Neuron (in vitro differentiated cells): ENCODE data around the gene PUS3.

Experiments
- H2AFZ ChIP-seq: one replicate; pipeline ENCODE4 v1.6.1; 2013; ENCODE audit warnings: low read depth, mild to moderate bottlenecking, inconsistent platforms, low read length, moderate library complexity
- H3K27me3 ChIP-seq: one replicate; pipeline ENCODE4 v1.6.1; 2013; ENCODE audit warnings: low read length; ENCODE audit not compliant: insufficient read depth
- H3K36me3 ChIP-seq: one replicate; pipeline ENCODE4 v1.6.1; 2013; ENCODE audit warnings: low read length; ENCODE audit not compliant: insufficient read depth
- H3K4me1 ChIP-seq: one replicate; pipeline ENCODE4 v1.6.1; 2013; ENCODE audit warnings: low read length; ENCODE audit not compliant: insufficient read depth
- H3K4me3 ChIP-seq: 2 replicates; pipeline ENCODE4 v1.5.1; 2013; ENCODE audit warnings: mild to moderate bottlenecking, low read length, moderate library complexity
- H3K9me3 ChIP-seq: one replicate; pipeline ENCODE4 v1.6.1; 2013; ENCODE audit warnings: low read length

Gene PUS3

DNA sequence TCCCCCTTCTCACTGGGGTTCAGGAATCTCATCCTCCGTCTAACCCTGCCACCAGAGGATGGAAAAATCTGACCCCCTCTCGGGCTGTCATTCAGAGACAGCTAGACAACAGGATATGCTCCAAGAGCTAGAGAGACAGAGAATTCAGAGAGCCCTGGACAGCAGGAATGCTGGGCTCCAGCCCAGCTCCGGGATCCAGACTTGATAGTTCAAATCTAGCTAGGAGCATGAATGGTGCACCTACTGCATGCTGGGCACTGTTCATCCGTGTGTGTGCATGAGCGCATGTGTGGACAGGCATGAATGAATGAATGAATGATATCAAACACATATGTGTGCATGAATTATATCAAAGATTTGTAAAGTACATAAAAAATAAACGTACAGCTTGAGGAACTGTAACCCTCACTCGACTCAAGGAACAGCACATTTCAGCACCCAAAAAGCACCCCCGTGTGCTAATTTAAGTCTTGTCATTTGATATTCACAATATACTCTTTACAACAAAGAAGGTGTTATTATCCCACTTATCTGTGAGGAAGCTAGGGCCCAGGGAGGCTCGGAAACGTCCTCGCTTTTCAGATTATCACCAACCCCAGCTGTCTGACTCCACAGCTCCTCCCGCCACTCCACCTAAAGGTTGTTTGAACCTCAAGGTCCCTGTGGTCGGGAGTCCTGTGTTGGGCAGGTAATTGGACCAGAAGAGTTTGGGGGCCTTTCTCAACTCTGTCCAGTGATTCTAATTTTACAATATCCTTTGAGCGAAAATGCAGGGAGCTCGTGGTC, 42.2 kb upstream of the PUS3 start:
- Histone ChIP-seq H3K27me3 (no peaks in the 10 kb centered on the region), H2AFZ (no peak overlapping the region), H3K4me3 (no peak overlapping the region), H3K4me1 (no peaks in the 10 kb centered on the region), H3K9me3 (peaks cover 3% of the 10 kb centered on the region), H3K36me3 (no peaks in the 10 kb centered on the region)

DNA sequence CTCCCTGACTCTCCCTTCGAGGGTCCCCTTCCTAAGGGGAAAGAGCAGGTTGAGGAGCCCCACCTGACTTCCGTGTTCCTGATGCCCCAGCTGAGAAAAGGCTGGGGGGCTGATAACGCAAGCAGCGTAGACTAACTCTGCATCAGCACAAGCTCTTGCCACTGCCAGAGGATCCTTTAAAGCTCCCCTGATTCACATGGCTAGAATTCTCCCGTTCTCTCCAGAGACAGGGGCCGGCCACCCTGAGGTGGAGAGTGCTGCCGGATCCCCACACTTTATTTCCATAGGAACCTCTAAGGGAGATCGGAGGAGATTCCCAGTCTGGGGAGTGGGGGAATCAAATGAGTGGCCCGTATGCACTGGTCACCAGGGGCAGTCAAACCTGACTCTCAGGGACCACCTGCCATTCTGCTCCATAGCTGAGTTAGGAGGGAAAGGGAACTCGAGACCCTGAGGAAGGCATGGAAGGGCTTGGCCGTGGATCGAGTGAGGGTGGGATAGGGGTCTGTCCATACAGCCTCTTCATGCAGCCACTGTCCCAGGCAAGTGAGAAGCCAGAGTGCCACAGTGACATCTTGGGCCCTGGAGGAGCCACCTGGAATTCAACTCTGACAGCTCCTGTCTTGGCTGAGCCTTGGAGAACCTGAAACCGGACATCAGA, 41.5 kb upstream of the PUS3 start:
- H3K4me1 ChIP-seq = peaks cover under 1% of the 10 kb centered on the region
- H3K27me3 ChIP-seq = no peaks in the 10 kb centered on the region
- no peaks in the 10 kb centered on the region for H3K36me3 ChIP-seq
- no peaks in the 10 kb centered on the region for H3K9me3 ChIP-seq
- no peak overlapping the region for H2AFZ ChIP-seq
- no peak overlapping the region for H3K4me3 ChIP-seq

DNA sequence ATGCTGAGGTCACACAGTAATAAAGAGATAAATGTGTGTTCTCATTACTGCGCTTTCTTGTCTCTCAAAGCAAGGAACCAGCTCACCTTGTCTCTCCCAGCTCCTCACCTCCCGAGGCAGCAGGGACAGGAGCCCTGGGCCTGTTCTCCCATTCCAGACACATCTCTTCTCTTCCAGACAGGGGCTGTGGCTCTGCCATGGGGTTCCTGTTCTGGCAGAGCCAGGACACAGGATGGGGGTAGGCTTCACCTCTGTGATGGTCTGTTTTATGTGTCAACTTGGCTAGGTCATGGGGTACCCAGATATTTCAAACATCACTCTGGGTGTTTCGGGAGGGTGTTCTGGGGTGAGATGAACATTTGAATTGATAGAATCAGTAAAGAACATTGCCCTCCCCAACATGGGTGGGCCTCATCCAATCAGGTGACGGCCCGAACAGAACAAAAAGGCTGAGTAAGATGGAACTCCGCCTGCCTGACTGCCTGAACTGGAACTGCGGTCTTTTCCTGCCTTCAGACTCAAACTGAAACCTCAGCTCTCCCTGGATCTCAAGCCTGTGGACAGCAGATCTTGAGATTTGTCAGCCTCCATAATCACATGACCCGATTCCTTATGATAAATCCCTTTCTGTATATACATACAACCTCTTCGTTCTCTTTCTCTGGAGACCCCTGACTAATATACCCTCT, 40.8 kb upstream of the PUS3 start:
- no peak overlapping the region for H3K4me3 ChIP-seq
- no peaks in the 10 kb centered on the region for H3K9me3 ChIP-seq
- no peaks in the 10 kb centered on the region for H3K36me3 ChIP-seq
- no peaks in the 10 kb centered on the region for H3K27me3 ChIP-seq
- H2AFZ ChIP-seq = no peak overlapping the region
- peaks cover 7% of the 10 kb centered on the region for H3K4me1 ChIP-seq

DNA sequence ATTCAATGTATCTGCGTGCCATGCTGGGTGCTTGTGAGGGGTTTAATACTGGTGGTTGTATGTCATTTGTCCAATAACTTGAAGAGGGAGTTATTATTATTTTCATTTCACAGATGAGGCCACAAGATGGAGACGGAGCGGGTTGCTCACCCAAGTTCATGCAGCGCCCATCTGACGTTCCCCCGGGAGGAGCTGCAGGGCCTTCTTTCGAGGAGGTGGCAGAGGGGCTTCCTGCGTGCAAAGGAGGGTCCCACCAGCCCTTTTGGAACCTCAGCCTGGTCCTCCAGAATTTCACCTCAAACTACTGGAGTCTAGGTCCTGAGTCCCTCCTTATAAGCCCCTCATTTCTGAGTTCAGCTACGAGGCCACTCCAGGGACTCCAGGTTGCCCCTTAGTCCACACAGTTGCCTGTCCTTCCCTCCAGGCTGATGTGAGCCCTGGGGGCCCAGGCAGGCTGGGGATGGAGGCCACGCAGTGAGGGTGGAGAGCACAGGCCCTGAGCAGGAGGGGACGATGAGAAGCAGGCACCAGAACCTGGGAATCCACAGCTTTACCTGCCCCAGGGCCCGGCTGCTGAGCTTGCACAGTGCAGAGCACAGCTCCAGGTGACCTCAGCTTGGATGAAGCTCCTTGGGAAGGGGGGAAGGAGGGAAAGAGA, 39.9 kb upstream of the PUS3 start:
- Histone ChIP-seq H2AFZ (no peak overlapping the region), H3K36me3 (no peaks in the 10 kb centered on the region), H3K27me3 (no peaks in the 10 kb centered on the region), H3K4me3 (no peak overlapping the region), H3K9me3 (no peaks in the 10 kb centered on the region), H3K4me1 (peaks cover 11% of the 10 kb centered on the region)

DNA sequence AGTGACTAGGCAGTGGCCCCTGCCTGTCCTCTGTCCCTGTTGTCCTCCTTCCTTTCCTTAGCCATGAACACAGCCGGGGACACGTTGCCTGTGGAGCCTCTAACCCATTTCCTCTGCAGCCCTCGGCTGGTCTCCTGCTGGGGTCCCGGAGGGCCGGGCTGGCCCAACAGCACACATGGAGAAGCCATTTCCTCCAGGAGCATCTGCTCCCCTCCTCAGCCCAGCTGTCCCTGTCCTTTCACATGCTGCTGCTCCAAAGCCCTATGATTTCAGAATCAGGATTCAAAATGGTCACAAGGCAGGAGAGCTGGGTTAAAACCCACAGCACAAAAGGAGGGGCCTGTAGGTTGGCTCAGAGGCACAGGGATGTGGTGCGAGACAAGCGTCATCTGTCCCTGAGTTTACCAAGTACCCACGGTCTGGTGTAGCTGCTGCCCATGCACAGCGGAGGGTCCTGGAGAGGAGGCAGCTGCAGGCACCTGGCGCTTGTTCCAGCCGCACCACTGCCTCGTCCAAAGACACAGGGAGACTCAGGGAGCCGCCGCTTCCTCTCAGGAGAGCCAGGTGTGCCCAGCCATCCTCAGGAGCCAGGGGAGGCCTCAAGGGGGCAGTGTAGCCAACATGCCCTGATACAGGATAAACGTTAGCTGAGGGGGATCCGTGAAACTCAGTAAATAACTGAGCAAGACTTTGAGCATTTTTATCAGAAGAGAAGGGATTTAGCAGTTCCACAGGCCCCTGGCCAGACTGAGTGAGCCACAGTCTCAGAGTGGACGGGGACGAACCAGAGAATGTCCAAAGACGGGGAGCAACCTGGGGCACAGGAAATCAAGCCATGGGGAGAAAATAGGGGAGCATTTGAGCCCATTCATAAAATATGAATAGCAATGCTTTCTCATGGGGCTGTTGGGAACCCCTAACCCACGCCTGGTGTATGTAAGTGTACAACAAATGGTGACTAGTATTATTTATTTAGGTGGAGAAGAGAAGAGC, 38.9 kb upstream of the PUS3 start:
- H3K36me3 ChIP-seq = no peaks in the 10 kb centered on the region
- H3K9me3 ChIP-seq = no peaks in the 10 kb centered on the region
- no peaks in the 10 kb centered on the region for H3K27me3 ChIP-seq
- no peak overlapping the region for H2AFZ ChIP-seq
- no peak overlapping the region for H3K4me3 ChIP-seq
- H3K4me1 ChIP-seq = peaks cover 11% of the 10 kb centered on the region

DNA sequence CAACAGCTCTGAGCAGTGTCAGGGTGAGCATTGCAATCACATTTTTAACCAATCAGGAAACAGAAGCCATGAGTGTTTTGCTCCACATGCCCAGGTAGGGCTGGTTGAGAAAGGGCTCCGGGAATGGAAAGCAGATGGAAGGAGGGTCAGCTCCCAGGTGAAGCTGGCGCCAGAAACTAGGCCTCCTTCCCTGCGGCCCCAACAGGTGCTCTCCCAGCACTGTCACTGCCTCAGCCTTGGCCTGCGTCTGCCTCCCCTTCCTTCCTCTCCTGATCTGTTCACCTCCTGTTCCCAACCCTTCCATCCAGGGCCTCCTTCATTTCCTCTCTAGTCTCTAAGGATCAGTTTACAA, 38.2 kb upstream of the PUS3 start:
- no peak overlapping the region for H2AFZ ChIP-seq
- no peak overlapping the region for H3K4me3 ChIP-seq
- peaks cover 11% of the 10 kb centered on the region for H3K4me1 ChIP-seq
- no peaks in the 10 kb centered on the region for H3K9me3 ChIP-seq
- no peaks in the 10 kb centered on the region for H3K36me3 ChIP-seq
- H3K27me3 ChIP-seq = no peaks in the 10 kb centered on the region

DNA sequence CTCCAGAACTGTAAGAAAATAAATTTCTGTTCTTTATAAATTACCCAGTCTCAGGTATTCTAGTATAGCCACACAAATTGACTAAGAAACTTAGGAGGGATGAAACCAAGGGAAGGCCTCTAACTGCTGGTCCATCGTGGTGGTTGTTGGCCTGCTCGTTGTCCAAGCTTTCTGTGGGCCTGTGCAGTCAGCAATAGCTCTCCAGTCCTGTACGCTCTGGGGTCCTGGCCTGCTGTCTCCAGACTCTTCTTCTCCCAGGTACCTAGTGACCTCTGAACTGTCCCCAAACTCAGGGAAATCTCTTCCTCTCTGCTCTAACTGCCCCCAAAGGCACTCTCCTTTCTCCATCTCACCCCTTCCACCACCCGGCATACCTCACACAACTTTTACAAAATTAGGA, 37.1 kb upstream of the PUS3 start:
- no peaks in the 10 kb centered on the region for H3K27me3 ChIP-seq
- H3K4me1 ChIP-seq = peaks cover 11% of the 10 kb centered on the region
- no peak overlapping the region for H3K4me3 ChIP-seq
- H2AFZ ChIP-seq = no peak overlapping the region
- H3K36me3 ChIP-seq = no peaks in the 10 kb centered on the region
- H3K9me3 ChIP-seq = no peaks in the 10 kb centered on the region

DNA sequence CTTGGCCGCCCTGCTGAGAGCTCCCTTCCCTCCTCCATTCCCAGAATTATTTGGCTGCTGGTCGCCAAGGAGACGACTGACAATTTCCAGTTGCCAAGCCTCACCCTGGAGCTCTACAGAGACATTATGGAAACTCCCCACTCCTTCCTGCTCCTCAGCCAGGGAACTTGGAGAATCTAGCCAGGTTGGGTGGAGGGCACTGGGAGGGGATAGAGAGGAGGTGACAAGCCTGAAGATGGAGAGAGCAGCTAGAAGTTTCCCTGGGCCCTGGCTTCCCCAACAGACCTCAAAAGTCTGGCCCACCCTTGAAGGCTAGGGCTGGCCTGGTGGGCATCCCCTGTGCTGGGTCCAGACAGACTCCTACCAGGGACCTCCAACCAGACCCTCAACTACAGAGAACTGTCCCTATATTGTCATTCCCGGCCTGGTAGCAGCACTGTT, 36.1 kb upstream of the PUS3 start:
- Histone ChIP-seq H3K4me3 (no peak overlapping the region), H2AFZ (no peak overlapping the region), H3K36me3 (no peaks in the 10 kb centered on the region), H3K27me3 (no peaks in the 10 kb centered on the region), H3K4me1 (peaks cover 11% of the 10 kb centered on the region), H3K9me3 (no peaks in the 10 kb centered on the region)

DNA sequence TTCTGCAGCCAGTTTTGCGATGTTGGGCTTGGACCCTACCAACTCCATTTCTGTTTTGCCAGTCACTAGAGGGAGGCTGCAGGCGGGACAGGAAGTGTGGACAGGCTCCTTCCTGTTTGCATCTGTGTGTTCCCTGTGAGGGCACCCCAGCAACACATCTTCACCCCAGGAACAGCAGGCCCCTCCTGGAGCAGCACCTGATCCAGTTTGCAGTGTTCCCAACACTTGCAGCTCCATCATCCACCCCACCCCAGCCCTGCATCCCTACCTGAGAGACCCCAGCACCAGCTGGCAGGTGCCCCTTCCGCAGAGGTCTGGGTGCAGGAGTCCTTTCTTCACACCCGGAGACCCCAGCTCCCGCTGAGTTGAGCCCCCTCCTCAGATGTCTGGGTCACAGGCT, 35.4 kb upstream of the PUS3 start:
- Histone ChIP-seq H3K27me3 (no peaks in the 10 kb centered on the region), H2AFZ (no peak overlapping the region), H3K4me1 (peaks cover 11% of the 10 kb centered on the region), H3K4me3 (no peak overlapping the region), H3K9me3 (no peaks in the 10 kb centered on the region), H3K36me3 (no peaks in the 10 kb centered on the region)

DNA sequence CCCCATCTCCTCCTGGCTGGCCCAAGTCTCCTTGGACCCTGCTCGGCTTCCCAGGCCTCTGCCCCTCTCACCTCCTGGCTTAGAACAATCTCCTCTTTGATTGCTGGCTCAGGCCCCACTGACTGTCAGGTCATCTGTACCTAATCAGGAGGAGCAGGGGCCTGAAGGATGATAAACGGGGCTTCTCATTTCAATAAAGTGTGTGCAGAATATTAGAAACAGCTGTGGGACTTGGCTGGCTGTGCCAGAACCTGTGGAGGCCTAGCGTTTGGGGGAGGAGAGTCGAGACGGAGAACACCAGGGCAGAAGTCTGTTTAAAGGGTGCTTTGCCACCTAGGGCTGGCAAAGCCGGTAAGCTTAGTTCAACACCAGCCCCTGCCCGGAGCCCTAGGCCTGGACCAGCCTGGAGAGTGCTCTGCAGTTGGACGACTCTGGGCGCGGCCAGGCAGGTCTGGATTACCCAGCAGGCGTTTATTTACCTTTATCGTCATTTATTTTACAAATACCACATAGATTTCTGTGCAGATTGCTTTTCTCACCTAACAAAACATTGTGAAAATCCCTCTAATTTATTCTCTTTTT, 32.7 kb upstream of the PUS3 start:
- H3K4me1 ChIP-seq = peaks cover 11% of the 10 kb centered on the region
- no peak overlapping the region for H2AFZ ChIP-seq
- H3K9me3 ChIP-seq = no peaks in the 10 kb centered on the region
- no peak overlapping the region for H3K4me3 ChIP-seq
- peaks cover 11% of the 10 kb centered on the region for H3K27me3 ChIP-seq
- no peaks in the 10 kb centered on the region for H3K36me3 ChIP-seq

DNA sequence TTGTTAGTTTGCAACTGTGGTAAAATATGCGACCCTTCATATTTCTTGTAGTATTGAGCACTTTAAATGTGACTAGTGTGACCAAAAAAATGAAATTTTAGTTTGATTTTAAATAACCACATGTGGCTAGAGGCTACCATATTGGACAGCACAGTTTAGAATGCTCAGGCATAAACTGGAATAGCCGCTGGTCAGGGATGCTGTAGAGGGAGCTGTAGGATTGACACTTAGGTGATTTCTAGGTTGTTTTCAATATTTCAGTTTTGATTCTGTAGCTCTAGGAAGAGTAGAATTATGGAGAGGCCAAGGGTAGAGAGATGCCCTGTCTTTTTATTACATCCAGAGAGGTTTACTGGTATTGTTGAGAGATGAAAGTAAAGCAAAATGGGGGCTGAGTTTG, 32.0 kb upstream of the PUS3 start:
- H3K4me3 ChIP-seq = no peak overlapping the region
- no peaks in the 10 kb centered on the region for H3K36me3 ChIP-seq
- no peaks in the 10 kb centered on the region for H3K9me3 ChIP-seq
- H3K4me1 ChIP-seq = peaks cover 11% of the 10 kb centered on the region
- H2AFZ ChIP-seq = no peak overlapping the region
- H3K27me3 ChIP-seq = peaks cover 11% of the 10 kb centered on the region

DNA sequence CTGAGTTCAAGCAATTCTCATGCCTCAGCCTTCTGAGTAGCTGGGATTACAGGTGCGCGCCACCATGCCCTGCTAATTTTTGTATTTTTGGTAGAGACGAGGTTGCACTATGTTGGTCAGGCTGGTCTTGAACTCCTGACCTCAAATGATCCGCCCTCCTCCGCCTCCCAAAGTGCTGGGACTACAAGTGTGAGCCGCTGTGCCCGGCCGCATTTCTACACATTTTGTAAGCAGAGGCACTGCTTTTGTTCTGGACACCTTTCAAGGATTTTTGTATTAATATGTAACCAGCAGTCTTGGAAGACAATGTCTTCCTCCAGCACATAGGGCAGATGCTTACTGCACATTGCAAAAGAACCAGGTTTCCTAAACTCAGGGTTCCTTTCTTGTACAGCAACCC, 31.5 kb upstream of the PUS3 start:
- H2AFZ ChIP-seq = no peak overlapping the region

More for the DNA sequence above, 31.5 kb upstream of the PUS3 start:
- Histone ChIP-seq H3K4me1 (peaks cover 11% of the 10 kb centered on the region), H3K27me3 (peaks cover 11% of the 10 kb centered on the region), H3K9me3 (no peaks in the 10 kb centered on the region), H3K36me3 (no peaks in the 10 kb centered on the region), H3K4me3 (no peak overlapping the region)
